T-helper 1 cell (primary cell): Measurements from ENCODE around the gene CLEC4M.

ENCODE experiments used
- DNase-seq, 5 donors: peaks; one replicate each; pipeline ENCODE4 v3.0.0-alpha.2; 2012 to 2020
- total RNA-seq, 4 donors: gene quantifications; one replicate each; lab custom pipeline; 2026; lab: John Stamatoyannopoulos, UW

Gene CLEC4M, protein sequence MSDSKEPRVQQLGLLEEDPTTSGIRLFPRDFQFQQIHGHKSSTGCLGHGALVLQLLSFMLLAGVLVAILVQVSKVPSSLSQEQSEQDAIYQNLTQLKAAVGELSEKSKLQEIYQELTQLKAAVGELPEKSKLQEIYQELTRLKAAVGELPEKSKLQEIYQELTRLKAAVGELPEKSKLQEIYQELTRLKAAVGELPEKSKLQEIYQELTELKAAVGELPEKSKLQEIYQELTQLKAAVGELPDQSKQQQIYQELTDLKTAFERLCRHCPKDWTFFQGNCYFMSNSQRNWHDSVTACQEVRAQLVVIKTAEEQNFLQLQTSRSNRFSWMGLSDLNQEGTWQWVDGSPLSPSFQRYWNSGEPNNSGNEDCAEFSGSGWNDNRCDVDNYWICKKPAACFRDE
- 0 reads per million in 4 donors for total RNA-seq

DNA sequence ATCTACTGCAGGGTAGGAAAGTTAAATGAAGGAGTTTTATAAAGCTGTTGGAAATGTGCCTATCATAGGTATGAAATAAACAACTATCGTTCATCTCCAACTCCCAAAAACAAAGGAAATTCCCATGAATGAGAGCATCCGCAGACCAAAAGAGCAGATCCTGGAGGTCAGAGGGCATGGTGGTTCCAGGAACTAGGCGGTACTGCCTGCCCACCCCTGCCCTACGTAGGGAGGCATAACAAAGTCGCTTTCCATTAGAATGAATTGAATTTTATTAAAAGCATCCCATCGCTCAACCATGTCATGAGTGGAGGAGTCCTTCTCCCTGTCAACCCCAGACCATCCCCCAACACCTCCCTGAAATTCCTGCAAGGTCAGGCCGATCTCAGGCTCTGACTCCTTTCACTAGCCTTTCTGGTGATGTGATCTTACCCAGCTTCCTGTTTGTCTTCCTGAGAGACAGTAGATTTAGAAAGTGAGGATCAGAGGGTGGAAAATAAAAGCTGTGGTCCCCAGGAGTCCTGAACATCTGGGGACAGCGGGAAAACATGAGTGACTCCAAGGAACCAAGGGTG is at the start of gene CLEC4M:
Gene CLEC4M, plus strand, starts transcription at position 525 of the 575 bp plus-strand sequence. Its CDS starts 24 bp downstream, at position 549.
- DNase-seq, result no peak

DNA sequence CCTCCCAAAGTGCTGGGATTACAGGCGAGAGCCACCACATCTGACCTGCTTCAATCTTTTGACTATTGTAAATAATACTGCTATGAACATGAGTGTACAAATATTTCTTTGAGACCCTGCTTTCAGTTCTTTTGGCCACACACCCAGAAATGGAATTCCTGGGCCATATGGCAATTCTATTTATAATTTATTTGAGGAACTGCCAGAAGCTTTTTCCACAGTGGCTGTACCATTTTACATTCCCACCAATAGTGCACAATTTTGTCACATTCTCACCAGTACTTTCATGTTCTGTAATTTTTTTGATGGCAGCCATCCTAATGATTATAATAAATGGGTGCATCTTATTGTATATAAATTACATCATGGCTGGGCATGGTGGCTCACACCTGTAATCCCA is 47.4 kb upstream of the CLEC4M start:
- DNase-seq, result no peak

DNA sequence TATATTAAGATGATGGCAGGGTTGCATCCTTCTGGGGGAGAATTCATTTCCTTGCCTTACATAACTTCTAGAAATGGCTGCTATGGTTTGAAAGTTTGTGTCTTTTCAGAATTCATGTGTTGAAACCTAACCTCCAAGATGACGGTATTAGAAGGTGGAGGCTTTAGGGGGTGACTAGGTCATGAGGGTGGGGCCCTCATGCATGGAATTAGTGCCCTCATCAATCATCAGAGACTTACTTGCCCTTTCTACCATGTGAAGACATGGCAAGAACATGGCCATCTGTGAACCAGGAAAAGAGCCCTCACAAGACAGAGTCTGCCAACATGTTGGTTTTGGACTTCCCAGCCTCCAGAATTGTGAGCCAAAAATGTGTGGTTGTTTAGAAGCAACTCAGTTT is 46.3 kb upstream of the CLEC4M start:
- no peak for DNase-seq

DNA sequence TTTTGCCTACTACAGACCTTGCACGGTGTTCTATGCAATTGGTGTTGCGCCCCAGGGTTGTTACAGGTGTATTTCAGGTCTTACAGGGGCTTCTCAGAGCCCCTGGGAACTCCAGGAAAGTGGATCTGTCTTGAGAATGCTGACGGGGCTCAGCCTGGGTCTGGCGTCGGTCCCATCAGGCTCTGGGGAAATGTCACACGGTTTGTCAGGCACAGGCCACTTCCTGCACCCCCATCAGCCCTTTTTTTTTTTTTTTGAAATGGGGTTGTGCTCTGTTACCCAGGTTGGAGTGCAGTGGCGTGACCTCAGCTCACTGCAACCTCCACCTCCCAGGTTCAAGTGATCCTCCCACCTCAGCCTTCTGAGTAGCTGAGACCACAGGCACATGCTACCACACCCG is 44.4 kb upstream of the CLEC4M start:
- peak in 1 of 5 donors; percentile 35 for DNase-seq

DNA sequence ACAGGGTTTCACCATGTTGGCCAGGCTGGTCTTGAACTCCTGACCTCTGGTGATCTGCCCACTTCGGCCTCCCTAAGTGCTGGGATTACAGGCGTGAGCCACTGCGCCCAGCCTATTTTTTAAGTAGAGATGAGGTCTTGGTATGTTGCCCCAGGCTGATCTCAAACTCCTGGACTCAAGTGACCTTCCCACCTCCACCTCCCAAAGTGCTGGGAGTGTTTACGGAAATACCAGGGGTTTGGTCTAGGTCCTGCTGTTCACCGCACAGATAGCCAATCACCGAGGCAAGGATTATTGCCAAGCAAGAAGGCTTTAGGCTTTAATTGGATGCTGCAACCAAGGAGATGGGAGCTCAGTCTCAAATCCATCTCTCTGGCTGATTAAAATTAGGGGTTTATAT is 42.7 kb upstream of the CLEC4M start:
- no peak for DNase-seq

DNA sequence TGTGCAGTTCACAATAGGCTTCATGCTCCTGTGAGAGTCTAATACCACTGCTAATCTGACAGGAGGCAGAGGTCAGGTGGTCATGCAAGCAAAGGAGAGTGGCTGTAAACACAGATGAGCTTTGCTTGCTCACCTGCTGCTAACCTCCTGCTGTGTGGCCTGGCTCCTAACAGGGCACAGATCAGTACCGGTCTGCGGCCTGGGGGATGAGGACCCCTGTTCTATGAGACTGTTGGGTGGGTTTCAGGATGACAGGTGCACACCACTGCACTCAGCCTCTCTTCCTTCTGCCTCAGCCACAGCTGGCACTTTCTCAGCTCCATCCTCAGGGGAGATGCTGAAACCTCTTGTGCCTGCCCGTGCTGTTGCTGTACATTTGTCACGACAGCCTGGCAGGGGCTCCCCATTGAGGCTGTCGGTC is 40.8 kb upstream of the CLEC4M start:
- DNase-seq, result no peak

DNA sequence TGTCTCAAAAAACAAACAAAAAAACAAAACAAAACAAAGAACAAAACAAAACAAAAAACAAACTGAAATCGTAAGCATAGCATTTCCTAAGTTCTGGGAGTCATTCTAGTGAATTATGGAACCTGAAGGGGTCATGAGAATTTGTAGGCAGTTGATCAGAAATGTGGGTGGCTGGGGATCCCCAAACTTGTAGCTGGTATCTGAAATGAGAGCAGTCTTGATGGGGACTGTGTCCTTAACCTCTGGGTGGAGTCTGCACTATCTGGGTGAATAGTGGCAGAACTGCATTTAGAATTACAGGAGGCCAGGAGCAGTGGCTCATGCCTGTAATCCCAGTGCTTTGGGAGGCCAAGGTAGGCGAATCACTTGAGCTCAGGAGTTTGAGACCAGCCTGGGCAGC is 37.3 kb upstream of the CLEC4M start:
- no peak for DNase-seq

DNA sequence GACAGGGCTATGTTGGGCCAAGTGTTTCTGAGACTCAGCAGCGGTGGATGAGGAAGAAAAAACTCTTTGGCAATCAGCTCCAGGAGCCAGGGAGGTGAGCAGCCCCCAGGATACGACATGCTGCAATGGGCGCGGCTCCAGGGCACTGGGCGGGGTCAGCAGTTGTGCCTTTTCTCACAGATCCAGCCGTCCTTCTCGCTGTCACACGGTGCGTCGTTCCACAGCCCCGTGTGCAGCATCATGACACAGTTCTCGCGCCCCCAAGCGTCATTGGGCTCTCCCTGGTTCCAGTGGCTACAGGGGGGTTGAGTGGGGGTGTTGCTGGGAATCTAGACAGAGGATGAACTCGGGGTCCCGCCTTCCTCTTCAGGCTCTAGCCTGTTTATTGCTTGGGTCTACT is 33.8 kb upstream of the CLEC4M start:
- DNase-seq, result no peak

DNA sequence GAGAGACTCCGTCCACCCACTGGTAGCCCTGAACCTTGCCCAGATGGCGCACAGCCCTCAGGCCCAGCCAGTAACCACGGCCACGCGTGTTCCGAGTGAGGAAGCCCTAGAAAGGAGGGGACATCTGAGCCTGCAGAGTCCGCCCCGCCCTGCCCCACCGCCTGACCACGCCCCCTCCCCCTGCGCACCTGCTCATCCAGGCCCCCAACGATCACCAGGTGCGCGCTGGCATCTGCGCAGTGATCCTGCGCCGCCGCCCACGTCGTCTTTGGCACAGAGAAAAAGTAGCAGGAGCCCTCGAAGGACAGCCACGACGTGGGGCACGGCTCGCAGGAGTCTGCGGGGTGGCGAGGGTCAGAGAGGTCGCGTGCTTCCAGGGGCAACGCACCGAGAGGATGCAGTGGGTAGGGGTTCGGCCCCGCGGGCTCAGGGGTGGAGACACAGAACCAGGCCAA is 33.2 kb upstream of the CLEC4M start:
- DNase-seq, result no peak

DNA sequence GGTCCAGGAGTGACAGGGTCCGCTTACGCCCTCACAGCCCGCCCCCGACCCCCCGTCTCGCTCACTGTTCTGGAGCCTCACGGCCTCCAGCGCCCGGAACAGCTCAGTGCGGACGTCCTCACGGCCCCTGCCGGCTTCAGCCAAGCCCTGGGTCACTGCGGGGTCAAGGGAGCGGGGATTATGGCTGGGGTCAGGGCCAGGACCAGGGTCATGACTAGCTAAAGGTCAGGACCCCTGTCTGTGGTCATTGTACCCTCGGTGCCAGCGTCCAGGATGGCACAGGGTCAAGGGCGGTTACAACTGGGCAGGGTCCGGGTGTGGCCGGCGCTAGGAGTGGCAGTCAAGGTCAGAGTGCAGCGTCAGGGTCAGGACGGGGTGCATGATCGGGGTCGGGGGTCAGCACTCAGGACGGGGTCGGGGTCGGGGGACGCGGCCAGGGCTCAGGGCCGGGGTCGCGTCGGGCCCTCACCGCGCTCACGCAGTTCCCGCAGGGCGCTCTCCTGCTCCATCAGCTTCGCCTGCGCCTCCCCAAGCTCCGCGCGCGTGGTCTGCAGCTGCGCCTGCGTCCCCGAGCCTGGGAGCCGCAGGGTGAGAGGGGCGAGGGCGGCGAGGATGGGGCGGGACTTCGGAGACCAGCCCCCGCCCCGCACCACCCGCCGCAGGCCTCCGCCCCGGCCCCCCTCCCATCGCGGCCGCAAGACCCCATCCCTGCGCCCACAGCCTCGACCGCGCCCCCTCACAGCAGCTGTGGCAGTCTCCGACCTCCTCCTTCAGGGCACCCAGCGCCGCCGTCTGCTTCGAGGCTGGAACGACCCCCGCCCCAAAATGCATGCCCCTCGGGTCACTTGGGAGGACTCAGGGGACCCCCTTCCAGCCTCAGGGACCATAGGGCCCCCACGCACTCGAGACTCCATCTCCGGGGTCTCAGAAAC is 32.5 kb upstream of the CLEC4M start:
- DNase-seq, result no peak

DNA sequence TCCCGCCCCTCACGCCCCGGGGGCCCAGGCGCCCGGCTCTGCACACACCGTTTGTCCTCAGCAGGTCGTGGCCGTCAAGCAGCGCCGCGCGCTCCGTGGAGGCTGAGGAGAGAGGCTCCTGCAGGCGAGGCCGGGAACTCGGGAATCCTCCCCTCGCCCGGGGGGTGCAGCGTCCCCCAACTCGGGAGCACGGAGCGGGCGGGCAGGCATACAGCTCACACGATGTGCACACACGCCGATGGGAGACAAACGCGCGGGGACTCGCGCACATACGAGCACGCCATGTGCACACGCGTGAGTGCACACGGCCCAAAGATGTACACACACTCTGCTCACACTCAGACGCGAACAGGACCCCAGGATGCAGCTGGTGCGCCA is 31.8 kb upstream of the CLEC4M start:
- no peak for DNase-seq

DNA sequence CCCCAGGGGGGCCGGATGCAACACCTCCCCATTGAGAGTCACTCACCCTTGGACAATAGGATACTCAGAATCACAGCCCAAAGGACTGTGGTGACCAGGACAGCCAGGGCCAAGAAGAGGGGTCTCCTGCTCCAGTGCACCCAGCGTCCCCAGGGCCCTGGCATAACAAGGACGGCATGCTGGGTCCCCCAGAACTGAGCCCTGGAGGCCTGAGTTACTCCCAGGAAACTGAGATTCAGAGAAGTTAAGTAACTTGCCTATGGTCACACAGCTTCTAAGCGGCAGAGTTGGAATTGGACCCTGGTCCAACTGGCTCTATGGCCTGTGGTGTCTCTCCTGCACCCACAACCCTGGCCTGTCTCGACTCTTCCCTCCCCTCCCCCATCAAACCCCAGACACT is 31.4 kb upstream of the CLEC4M start:
- DNase-seq, result no peak

DNA sequence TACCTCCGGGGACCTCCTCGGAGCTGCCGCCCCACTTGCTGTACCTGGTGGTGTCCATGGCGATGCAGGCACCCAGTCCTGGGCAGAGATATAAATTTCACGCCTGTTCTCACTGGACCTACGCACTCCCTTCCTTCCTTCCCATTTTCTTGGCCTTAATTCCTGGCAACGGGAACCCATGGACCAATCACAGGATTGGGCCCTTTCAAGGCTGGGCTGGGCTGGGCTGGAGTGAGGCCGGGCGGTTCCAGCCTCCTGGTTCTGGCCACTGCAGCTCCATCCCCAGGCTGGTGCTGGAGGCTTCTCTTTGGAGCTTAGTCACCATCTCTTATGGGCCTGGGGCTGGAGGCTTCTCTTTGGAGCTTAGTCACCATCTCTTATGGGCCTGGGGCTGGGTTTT is 31.0 kb upstream of the CLEC4M start, which contains the start of gene CLEC4G:
Gene CLEC4G, minus strand, starts transcription at position 66 of the 400 bp plus-strand sequence. Its CDS starts 8 bp downstream, at position 58.
- no peak for DNase-seq

DNA sequence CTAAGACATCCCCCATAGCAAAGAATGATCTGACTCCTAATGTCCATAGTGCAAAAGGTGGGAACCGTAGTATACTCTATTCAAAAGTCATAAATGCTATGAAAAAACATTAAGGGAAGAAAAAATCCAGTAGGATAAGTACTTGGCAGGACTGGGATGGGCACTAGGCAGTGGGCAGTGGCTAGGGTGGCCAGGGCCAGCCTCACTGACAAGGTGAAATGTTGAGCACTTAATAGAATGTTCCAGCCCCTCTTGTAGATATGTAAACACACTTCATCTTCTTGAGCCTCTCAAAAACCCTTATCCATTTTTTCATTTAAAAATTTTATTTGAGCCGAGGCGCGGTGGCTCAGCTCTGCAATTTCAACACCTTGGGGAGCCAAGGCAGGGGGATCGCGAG is 29.7 kb upstream of the CLEC4M start:
- DNase-seq, result no peak

DNA sequence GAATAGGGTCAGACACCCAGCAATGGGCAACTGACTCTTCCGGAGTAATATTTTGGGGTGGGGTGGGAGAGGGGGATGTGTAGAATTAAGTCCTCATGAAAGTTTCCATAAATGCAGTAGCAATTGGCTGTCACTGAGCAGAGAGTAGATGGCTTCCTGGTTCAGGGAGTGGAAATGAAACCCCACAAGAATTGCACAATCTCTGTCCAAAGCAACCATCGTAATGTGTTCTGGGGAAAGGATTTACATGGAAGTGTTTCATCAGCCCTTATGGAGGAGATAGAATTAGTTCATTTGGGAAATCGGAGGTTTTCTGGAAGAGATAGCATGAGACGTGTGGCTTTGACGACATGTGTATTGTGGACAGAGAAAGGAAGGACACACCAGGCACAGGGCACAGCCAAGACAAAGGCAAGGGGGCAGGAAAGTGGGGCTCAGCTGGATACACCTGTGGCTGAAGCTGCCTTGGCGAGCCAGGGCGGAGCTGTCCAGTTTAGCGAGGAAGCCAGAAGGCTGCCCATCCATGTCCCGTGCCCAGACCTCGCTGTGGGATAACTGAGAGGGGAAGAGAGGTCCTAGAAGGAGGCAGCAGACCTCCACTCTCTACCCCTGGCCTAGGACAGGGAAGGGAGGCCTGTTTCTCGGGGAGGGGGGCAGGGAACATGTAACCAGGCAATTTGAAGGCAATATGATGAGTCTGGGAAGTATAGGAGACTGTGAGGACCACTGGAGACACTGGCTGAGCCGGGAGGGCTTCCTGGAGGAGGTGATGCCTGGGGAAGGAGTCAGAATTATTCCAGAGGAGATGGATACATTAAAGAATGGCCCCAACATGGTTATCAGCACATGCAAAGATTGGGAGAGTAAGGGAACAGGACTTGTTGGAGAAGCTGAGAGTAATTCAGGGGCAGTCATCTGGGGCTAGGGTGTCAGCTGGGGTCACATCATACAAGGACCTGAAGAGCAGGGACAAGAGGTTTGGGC is 28.5 kb upstream of the CLEC4M start:
- no peak for DNase-seq

DNA sequence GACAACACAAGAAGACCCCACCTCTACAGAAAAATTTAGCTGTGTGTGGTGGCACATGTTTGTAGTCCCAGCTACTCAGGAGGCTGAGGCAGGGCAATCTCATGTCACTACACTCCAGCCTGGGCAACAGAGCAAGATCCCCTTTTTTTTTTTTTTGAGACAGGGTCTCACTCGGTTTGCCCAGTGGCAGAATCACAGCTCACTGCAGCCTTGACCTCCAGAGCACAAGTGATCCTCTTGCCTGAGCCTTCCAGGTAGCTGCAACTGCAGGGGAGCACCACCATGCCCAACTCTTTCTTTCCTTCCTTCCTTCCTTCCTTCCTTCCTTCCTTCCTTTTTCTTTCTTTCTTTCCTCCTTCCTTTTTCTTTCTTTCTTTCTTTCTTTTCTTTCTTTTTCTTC is 26.9 kb upstream of the CLEC4M start:
- DNase-seq, result no peak

DNA sequence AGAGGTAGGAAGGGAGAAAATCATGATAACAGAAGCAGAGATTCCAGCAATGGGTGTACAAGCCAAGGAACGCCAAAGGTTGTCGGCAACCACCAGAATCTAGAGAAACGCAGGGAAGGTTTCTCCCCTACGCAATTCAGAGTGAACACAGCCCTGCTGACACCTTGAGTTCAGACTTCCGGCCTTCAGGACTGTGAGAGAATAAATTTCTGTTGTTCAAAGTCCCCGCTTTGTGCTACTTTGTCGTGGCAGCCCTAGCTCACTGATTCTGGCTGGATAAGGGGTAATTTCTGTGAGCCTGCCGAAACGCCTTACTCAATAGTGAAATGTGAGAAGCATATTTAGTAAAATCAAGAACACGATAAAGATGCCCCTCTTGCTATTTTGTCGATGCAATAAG is 25.8 kb upstream of the CLEC4M start:
- DNase-seq, result no peak

DNA sequence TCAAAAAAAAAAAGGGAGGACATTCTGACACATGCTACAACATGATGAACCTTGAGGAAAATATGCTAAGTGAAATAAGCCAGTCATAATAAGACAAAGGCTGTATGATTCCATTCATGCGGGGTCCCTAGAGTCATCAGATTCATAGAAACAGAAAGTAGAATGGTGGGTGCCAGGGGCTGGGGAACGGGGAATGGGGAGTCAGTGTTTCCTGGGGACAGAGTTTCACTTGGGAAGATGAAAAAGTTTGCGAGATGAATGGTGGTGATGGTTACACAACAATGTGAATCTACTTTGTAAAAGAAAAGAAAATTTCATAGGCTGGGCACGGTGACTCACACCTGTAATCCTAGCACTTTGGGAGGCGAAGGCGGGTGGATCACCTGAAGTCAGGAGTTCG is 25.0 kb upstream of the CLEC4M start:
- no peak for DNase-seq

DNA sequence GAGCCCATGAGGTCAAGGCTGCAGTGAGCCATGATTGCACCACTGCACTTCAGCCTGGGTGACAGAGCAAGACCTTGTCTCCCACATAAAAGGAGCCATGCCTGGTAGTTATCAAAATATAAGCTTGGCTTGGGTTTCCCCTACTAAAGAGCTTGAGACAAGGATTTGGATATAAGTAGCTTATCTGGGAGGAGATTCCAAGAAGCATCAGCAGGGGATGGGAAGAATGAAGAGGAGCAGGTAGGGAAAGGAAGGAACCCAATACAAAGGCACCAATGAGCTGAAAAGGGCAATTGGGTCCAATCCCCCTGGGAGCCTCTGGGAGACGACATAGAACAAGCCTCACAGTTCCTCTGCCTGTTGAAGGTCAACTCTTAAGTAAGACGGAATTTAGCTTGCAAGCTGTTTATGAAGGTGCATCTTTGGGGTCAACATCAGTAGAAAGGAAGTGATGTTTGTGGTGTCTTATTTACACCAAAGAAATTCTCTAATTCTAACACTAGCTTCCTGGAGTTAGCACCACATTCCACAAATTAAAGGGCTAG is 23.8 kb upstream of the CLEC4M start:
- DNase-seq, result no peak

DNA sequence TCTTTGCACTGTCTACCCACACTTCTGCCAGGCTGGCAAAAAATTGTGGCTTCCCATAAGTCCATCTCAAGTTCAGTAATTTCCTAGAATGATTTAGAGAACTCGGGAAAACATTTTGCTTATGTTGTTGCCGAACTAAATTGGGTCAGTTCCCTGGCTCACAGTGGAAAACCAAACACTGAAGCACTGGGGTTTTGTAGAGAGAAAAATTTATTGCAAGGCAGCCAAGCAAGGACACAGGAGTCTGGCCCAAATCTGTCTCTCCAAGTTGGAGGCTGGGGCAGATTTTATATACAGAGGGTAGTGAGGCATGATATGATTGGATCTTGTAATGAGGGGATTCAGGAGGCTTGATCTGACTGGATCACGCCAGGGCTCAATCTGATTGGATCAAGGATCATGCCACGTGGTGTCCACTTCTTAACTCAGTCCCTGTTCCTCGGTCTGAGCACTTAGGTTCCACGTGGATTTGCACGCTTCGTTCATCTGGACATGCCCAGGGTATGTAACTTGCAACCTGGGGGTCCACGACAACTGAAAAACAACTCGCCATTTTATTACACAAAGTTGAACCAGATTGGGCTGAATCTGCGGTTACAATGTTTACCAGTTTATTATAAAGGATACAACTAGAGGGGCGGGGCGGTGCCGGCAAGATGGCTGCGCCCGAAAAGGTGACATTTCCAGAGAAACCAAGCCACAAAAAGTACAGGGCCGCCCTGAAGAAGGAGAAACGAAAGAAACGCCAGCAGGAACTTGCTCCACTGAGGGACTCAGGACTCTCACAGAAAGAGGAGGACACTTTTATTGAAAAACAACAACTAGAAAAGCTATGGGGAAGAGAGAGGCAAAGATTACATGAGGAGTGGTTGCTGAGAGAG is 23.0 kb upstream of the CLEC4M start:
- no peak for DNase-seq

DNA sequence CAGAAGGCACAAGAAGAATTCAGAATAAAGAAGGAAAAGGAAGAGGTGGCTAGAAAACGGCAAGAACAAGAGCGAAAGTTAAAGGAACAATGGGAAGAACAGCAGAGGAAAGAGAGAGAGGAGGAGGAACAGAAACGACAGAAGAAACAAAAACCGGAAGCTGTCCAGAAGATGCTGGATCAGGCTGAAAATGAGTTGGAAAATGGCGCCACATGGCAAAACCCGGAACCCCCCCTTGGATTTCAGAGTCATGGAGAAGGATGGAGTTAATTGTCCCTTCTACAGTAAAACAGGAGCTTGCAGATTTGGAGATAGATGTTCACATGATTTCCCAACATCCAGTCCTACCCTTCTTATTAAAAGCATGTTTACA is 22.4 kb upstream of the CLEC4M start:
- DNase-seq, result no peak
